ENCODE measurements around the gene FGFRL1.

GRCh38 chr4:1000686-1001260 lies 10.7 kb upstream of the FGFRL1 start:
- TF ChIP-seq CTCF (IDR thresholded peaks at IDR 0.05; ENCODE audit: low read depth, low read length) (no peak), EZH2phosphoT487 (IDR thresholded peaks at IDR 0.05; ENCODE audit: low read depth) (no peak)
